Central memory CD4-positive, alpha-beta T cell (primary cell): ENCODE data around the gene OR51F1.
"Not testable (repeated sequence)": the region's sequence is repeated elsewhere in the genome, so short reads cannot be mapped to it uniquely, and the experiment has no call there.

Experiments
- DNase-seq: peaks from one replicate; pipeline ENCODE4 v3.0.0; 2022
- total RNA-seq, 3 experiments: gene quantifications; one replicate each; lab custom pipeline; 2026; lab: John Stamatoyannopoulos, UW

Gene OR51F1
- total RNA-seq: 0 reads per million in 3 experiments

DNA sequence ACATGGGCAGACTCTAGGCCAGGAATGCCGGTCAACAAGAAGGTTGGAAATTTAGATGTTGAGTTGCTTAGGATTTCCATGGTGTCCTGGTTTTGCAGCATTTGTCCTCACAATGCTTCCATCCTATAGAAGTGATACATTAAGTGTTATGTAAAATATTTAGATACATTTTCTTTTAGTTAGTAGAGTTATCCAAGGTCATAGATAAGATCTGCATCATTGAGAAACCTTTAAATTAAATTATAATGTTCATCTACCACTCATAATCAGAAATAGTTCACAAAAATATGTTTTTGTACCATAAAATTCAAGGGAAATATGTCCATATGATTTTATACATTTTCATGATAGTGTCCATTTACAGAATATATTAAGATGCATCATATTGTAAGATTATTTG is at the start of gene OR51F1:
Gene OR51F1, minus strand, starts transcription at position 101 of the 400 bp plus-strand sequence. Its CDS starts 0 bp downstream, at position 101.
- DNase-seq: no peak

DNA sequence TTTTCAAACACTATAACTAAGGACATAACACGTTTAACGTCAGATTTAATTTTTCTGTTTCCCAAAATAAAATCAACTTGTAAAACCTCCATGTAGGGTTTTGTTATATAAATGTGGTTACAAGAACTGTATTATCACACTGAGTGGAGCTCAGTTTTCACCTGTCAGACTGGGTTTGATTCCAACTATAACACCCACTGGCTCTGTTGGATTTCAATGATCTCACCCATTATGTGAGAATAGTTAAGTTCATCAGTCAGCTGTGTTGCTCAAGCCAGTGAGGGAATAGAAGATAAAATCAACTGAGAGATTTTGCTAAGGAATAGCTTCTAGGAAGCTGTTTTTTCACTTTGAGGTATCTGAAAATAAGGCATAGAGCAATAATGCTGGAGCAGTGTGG is 39.5 kb upstream of the OR51F1 start:
- DNase-seq: no peak

- DNase-seq: no peak
Observed at GRCh38 chr11:4808476-4808875, 38.7 kb upstream of the OR51F1 start.

GRCh38 chr11:4804280-4804679 is 34.5 kb upstream of the OR51F1 start, which contains the start of gene OR52R1:
OR52R1 (minus strand) TSS chr11:4804380; CDS start chr11:4804380, 0 bp downstream.
- no peak for DNase-seq

- not testable (repeated sequence) for DNase-seq
Observed at GRCh38 chr11:4801316-4801715, 31.6 kb upstream of the OR51F1 start.

GRCh38 chr11:4798427-4799183 is 28.9 kb upstream of the OR51F1 start:
- DNase-seq: no peak

GRCh38 chr11:4797206-4797605 is 27.5 kb upstream of the OR51F1 start:
- DNase-seq: no peak

DNA sequence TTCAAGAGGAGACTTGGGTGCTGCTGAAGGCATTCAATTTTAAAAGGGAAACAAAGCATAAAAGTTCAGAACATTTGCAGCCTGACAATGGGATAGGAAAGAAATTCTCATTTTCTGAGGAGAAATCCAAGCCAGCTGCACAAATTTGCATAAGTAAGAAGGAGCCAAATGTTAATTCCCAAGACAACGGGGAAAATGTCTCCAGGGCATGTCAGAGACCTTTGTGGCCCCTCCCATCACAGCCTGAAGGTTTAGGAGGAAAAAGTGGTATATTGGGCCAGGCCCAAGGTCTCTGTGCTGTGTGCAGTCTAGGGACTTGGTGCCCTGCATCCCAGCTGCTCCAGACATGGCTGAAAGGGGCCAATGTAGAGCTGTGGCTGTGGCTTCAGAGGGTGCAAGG is 12.7 kb upstream of the OR51F1 start:
- no peak for DNase-seq

- DNase-seq: no peak
Observed at GRCh38 chr11:4768094-4768493, 1.6 kb downstream of the OR51F1 start.

DNA sequence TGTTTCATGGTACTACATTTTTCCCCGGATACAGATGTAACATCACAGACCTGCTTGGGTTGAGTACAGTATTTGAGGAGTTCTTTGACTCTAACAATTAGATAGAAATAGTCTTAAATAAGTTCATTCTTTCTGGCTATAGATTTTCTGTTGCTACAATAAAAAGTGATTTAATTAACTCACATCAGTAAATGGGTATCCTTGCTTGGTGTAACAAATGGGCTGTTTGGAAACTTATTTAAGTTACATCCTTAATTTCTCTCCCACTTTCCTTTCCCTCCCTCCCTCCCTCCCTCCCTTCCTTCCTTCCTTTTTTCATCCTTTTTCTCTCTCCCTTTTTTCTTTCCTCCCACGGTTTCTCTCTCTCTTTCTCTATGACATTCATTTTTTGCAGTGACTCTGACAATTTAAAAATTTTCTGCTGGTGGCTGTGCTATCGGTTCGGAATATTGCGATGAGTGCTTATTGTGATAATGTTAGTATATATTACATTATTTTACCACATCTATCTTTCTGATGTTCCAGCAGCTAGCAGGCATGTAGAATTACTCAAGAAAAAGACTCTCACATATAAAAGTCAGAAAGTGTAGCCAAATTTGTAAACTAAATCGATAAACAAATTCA is 3.2 kb downstream of the OR51F1 start:
- no peak for DNase-seq

DNA sequence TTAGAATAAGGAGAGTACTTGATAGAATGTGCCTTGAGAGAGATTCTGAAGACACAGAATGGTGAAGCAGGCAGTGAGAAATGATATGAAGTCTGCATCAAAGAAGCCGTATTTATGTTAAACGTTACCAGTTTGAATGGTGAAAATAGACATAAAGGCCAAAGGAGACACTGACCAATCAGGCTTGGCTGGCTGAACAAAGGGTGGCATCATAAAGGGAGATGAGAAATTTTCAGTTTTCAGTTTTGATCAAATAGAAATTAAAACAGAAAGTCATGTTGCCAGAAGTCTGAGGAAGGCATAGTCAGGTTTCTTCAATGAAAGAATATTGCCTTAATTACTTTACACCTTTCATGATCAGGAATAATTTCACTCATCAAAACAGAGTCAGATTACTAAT is 6.6 kb downstream of the OR51F1 start:
- DNase-seq: no peak

DNA sequence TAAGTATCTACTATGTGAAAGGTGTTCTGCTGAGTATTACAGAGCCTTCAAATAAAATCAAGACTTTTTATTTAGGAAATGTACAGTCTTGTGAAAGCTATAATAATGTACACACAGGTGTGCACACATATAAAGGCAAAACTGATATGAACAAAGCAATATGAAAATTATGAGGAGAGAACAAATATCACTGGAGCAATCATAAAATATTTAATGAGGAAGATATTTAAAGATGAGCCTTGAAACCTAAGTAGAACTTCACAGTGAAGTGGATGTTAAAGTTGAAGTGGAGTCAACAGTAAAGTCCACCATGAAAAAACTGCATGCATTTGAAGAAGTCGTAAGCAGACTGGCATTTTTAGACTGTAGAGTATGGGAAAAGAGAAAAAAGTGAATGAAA is 18.5 kb downstream of the OR51F1 start:
- no peak for DNase-seq

GRCh38 chr11:4748438-4748837 is 21.3 kb downstream of the OR51F1 start:
- no peak for DNase-seq

- DNase-seq: no peak
Observed at GRCh38 chr11:4740735-4741134, 29.0 kb downstream of the OR51F1 start.

DNA sequence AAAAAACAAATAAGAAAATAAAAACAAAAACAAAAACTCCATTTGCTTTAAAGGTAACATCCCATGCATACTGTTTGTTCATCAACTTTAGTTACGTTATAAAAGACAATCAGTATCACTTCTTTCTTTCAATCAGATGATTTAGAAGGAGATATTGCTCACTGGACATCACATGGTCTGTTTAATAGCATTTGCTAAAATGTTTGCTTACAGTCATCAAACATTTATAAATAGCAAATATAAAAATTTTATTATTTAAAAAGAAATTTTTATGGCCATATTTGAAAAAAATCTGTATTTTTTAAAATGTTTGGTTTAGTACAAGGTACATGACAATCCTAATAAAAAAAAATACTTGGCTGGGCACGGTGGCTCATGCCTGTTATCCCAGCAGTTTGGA is 42.6 kb downstream of the OR51F1 start:
- no peak for DNase-seq

- not testable (repeated sequence) for DNase-seq
Observed at GRCh38 chr11:4722616-4723534, 46.9 kb downstream of the OR51F1 start.
